ENCODE results near the gene VWF.
"Not testable (repeated sequence)": the region's sequence is repeated elsewhere in the genome, so short reads cannot be mapped to it uniquely, and the experiment has no call there.

The VWF gene

DNA sequence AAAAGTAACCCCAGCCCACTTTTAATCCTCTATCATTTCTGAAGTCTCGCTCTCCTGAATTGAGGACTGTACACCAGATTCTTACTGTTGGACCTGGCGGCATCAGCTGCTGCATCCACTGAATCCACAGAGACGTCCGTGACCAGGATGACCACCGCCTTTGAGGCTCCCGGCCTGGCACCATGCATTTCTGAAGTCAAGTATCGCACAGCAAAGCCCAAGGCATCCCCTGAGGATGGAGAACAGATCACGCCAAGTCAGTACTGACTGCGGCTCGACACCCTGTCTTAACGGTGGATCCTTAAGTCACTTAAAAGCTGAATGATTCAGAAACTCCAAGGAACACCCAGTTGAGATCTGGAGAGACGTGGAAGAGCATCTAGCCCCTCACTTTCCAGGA, 108.5 kb downstream of the VWF start:
- intact Hi-C loops (cut with DNase I); DNase-seq: not testable (repeated sequence)

DNA sequence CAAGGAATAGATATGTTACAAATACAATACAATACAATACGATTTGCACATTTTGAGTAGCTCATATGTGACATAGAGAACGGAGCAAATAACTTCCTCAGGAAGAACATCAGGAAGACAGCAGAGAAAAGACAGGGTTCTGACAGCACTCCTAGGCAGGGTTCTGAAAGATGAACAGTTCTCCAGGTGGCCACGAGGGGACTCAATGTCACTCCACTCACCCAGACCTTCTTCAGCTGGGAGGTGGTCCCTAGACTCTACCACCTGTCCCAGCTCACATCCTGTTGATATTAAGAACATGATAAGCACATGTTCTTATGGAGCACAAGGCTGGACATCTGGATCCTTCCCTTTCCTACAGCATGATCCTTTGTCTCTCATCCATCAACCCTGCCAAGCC, 109.2 kb downstream of the VWF start:
- DNase-seq; intact Hi-C loops (cut with DNase I): not testable (repeated sequence)

DNA sequence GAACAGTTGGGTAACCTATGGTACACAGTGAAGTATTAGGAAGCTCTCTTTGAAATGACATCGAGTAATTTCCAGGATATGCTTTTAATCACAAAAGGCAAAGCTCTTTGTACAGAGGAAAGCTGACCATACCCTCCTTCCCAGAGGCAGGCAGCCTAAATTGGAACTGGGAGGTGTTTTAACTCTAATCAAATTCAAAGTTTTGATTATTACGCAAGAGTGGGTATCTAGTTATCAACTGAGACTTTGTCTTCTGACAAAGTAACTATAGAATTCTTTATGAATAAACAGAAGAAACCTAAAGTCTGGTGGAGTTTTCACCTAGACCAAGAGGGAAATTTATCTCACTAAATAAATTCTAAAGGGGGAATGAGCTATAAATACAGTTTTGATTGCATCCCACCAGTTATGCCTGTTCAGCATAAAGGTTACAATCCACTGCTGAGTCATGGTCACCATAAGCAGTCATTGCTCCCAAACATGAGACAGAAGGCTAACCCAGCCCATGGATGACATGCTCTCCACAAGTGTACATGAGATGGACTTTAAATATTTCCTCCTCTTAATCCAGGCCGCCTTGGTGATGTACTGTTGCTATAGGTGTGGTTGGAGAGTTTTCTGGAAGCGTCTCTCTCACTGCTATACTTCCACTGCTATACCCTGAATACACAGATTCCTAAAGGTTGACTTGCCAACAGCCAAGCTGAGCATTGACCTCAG, 113.7 kb downstream of the VWF start:
- intact Hi-C loops (cut with DNase I); DNase-seq: not testable (repeated sequence)

DNA sequence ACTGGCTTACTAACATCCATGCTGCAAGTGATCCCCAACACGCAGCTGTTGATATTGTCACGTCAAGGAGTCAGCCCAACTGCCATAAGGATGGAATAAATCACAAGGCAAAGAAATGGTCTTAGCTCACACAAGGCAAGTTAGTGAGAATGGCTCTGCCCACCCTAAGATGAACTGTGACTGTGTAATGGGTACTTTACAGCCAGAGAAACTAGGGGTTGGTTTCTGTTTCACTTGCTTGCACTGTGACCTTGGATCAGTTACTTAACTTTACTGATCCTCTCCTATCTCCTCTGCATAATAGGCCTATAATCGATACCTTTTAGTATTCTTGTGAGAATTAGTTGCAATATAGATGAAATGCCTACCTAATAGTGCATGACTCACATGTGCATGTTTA, 127.2 kb downstream of the VWF start:
- intact Hi-C loops (cut with DNase I), result no loop called here
- no peak for DNase-seq

DNA sequence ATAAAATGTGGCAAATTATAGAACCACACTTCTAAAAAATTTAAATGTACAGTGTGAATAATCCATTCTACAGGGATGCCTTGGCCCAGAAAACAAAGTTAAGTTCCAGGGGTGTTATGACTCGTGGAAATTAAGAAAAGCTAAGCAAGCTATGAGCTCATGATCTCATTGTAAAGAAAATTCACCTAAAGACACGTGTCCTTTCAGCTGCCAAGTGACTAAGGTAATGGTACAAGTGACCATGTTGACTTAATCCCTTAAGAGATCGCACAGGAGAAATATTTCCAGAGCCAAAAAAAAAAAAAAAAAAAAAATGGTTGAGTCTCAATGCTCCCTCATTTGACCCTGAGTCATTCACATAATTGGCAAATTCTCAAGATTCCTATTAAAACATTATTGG, 128.0 kb downstream of the VWF start:
- intact Hi-C loops (cut with DNase I), result no loop called here
- DNase-seq, result no peak

DNA sequence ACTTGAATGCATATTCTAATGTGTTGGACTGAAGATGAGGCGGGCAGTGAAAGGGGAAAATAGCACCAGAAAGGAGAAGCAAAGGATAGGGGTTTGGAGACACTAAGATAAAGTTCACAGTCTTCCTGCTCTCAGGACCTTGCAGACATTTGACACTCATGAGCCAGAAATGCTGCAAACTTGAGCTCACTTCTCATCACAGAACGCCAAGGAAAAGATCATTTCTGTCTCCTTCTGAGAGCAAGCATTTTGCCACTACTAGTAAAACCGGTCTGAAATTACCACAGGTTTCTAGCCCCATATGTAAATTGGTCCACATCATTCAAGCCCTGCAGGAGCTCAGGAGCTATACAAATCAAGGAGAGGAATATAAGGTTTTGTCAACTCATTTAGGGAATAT, 134.8 kb downstream of the VWF start:
- intact Hi-C loops (cut with DNase I), result no loop called here
- DNase-seq, result no peak

DNA sequence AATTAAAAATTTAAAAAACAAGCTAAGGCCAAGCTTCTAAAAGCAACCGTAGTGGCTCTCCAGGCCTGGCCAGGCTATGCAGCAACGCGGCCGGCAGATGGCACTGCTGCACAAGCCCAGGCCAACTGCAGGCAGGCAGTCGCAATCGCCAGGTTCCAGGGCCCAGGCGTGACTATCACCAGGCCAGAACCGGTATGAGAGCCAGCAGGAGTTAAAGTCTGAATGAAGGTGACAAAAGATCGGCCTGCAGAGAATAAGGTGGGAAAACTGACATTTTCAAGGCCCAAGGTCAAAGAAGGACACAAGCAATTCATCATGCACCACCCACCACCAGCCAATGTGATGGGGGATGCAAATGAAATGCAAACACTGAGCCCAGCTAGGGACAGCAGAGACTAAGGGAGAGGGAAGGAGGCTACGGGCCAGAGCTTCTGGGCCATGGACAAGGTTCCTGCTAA, 135.8 kb downstream of the VWF start:
- DNase-seq, result peak; percentile 65 to 97 (median 82)
- intact Hi-C loops (cut with DNase I), result loop anchor here (1.0 kb wide), 2 partner anchors 52 to 297 kb away; no protein-coding TSS in a partner anchor

DNA sequence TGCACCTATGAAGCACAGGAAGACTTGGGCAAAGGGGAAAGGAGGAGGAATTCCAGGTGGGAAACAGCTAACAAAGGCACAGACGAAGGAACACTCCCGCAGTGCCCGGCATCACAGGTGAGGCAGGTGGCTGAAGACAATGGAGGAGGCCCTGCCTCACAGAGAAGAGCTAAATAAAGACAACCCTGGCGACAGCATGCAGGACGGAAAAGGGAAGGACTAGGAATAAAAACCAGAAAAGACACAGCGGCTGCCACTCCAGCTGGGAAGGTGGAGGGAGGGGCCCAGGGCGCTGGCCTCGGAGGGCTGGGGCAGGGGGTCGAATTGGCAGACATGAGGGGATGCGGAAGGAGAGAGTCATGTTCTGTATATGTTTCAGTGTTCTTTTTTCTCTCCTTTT, 136.4 kb downstream of the VWF start:
- DNase-seq, result no peak
- intact Hi-C loops (cut with DNase I), result loop anchor here (1.0 kb wide), 2 partner anchors 52 to 297 kb away; no protein-coding TSS in a partner anchor

DNA sequence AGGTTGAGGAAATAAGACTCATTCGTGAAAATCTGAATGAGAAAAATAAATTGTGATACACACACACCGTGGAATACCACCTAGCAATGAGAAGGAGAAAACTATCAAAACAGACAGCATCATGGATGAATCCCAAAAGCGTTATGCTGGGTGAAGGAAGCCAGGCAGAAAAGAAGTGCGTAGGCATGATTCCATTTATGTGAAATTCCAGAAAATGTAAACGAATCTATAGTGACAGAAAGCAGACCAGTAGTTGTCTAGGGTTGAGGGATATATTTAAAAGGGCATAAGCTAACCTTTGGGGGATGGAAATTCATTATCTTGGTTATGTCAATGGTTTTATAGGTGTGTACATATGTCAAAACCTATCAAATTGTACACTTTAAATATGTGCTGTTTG, 136.9 kb downstream of the VWF start:
- no peak for DNase-seq
- intact Hi-C loops (cut with DNase I), result no loop called here

DNA sequence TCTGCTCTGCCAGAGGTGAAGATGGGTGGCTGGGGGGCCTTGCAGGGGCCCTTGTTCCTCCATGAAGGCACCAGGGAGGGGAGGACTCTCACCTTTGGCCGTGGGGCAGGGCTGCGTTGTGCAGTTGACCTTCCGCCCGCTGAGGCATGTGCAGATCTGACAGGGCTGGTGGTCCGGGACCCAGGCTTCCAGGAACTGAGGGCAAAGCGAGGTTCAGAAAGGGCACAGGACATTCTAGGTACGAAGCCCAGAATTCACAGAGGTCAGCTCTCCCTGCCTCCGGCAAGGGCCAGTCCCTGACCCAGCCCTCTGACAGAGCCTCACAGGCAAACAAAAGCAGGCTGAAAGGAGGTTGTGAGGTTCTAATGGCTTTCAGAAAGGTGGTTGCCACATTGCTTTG, 139.0 kb downstream of the VWF start:
- DNase-seq, result peak in 1 of 10 donors; percentile 84
- intact Hi-C loops (cut with DNase I), result no loop called here

DNA sequence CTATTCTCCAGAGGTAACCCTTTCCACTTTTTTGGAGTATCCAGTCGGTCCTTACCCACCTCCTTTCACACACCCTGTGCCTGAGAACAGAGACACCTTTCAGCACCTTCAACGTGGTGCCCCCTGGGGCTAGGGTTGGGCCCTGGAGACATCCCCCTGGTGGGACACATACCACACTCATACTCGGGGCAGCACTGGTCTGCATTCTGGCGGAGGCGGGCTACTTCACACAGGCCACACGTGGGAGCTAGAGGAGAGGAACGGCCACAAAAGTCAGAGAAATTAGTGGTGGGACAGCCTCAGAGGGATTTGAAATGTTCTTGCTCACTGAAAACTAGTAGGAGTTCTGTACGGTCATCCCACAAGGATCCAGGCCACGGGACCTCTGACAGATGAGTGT, 139.6 kb downstream of the VWF start:
- intact Hi-C loops (cut with DNase I), result no loop called here
- DNase-seq, result no peak

DNA sequence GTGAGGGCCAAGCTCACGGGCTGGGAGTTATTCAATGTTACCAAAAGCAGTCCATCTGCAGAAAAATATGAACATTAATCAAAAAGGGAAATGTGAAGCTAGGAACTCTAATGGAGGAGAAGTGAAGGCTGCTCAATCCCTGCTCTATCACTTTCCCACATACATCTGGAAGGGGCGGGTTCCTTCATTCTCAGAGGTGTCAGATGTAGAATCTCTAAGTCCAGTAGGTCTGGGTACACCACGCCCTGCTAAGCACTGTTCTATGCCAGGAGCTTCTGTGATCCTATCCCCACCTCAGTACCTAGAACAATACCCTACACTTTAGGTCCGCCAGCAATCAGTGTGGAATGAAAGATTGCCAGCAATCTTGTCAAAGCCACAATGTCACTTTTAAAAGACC, 142.4 kb downstream of the VWF start:
- DNase-seq, result no peak
- intact Hi-C loops (cut with DNase I), result no loop called here

DNA sequence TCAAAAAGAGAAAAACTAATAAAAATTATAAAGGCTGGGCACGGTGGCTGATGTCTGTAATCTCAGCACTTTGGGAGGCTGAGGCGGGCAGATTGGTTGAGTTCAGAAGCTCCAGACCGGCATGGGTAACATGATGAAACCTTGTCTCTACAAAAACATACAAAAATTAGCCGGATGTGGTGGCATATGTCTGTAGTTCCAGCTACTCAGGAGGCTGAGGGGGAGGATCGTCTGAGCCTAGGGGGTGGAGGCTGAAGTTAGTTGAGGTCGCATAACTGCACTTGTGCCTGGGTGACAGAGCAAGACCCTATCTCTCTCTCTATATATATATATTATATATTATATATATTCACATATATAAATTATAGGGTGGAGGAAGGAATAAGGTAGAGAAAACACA, 146.9 kb downstream of the VWF start:
- intact Hi-C loops (cut with DNase I), result no loop called here
- no peak for DNase-seq

DNA sequence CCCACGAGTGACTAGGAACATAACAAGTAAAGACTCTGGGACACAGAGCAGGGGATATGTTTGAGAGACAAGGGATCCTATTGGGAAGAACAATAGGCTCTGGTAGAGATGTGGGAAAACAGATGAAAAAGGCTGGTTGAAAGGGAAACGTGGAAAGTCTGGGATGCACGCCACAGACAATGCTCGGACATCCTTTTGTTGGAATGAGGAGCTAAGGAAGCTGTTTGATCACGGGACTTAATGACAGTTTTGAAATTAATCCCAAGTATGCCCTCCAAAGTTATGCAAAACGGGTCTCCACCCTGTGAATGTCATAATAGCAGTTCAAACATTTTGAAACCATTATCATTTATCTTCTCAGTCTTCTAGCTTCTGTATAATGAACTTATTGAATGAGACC, 147.8 kb downstream of the VWF start:
- no peak for DNase-seq
- intact Hi-C loops (cut with DNase I), result no loop called here

DNA sequence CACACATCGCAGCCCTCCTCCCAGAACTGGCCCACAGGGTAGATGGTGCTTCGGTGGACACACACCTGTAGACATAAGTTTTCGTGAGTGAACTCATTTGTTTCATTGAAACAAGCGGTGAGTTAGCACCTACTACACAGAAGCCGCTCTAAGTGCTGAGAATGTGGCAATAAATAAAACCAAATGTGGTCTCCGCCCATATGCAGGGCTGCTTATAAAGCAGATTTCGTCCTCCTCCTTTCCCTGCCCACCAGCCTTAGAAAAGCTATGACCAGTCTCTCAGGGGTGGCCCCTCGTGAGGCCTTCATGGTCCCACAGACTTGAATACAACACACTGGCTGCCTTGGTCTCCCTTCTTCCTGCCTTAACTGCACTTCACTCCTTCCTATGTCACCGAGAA, 148.3 kb downstream of the VWF start:
- no peak for DNase-seq
- intact Hi-C loops (cut with DNase I), result no loop called here

DNA sequence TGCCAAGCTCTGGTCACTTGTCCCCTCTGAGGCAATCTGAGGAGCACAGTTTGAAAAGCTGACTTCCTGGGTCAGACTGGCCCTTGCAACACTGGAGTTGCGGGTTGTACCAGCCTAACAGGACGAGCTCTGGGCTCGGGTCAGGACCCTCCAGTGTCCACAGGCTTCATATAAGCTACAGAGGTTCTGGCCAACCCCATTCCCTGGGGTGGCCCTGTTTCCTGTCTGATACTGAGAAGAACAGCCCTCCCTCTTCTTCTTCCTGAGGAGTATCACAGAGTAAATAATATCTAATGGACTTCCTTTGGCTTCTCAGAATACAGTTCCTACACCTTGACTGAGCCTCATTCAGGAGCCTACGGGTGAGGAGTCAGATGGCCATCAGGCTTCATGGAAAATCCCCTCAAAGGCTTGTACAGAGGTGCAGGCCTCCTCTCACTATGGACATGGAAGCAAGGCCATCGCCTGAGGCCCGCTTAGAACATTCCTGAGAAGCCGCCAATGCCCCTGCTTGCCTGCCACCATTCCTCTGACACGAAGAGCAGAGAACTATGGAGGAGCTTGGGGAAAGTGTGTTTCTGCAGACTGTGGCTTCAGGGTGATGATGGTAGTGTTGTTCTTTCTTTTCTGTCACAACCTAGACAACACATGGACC, 150.9 kb downstream of the VWF start:
- intact Hi-C loops (cut with DNase I), result no loop called here
- DNase-seq, result no peak

DNA sequence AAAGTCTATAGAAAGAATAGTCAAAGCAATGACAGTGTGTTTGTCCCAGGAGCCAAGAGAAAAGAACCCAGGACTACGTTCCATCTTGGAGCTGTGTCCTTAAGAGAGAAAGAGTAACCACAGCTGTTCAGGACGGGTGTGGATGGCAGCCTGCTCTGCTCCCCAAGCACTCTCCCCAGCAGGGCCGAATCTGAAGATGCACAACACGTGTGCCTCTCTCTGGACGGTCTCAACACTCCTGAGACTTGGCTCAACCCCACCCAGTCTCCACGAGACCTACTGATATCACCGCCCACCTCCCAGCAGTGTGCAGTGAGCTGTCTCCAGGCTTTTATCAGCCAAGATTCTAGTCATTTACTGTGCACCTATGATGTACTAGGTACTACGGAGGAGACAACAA, 152.1 kb downstream of the VWF start:
- intact Hi-C loops (cut with DNase I), result no loop called here
- no peak for DNase-seq

DNA sequence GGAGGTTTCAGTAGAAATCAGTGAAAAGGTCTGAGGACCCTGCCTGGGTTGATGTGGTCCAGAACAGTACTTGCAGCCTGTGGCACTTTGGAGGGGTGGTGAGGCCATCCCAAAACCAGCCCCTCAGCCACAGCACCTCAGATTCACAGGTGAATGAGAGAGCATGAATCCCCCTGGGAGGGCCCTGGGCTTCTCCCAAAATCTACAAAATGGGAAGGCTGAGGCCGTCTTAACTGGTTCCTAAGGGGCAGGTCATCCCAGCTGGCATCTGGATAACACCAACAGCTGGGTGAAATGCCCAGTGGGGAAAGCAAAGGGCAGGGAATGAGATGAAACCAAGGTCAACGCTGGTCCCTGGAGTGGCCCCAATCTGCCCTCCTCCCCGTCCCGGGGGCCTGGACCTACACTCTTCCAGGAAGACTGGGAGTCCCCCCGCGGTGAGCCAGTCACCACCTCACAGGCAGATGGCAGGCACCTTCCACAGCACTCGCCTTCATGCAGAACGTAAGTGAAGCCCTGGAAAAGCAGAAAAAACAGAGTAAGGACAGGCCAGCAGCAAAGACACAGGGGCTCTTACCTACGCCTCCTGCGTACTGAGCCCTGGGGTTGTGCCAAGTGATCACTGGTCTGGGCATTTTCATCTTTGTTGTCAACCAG, 153.1 kb downstream of the VWF start:
- DNase-seq, result no peak
- intact Hi-C loops (cut with DNase I), result no loop called here

DNA sequence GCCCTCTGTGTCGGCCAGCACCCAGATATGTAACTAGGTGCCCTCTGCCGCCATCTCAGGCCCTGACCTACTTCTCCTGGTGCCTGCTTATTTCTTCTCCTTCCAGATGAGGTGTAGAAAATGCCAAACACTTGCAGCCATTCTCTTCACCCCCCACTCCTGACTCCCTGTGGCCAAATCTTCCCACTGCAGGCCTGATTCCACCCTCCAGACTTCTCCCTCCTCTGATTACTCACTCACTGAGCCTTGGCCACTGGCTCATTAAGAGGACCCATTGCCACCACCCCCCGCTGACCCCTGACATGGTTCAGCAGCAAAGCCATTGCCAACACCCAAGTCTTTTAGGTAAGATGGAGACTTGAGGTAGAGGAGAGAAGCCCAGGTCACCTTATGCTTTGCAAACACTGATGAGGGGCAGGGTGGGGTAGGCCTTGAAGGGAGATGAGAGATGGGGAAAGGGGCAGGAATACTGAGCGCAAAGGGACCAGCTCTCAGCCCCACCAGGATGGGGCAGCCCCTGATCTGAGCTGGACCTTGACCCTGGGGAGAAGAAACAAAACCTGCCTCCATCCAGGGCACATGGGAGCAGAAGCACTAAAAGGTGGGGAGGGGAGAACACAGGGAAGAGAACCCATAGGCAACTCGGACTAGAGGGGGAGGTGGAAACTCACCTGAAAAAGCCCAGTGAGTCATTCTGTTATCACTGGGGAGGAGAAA, 154.3 kb downstream of the VWF start:
- DNase-seq, result no peak
- intact Hi-C loops (cut with DNase I), result no loop called here

DNA sequence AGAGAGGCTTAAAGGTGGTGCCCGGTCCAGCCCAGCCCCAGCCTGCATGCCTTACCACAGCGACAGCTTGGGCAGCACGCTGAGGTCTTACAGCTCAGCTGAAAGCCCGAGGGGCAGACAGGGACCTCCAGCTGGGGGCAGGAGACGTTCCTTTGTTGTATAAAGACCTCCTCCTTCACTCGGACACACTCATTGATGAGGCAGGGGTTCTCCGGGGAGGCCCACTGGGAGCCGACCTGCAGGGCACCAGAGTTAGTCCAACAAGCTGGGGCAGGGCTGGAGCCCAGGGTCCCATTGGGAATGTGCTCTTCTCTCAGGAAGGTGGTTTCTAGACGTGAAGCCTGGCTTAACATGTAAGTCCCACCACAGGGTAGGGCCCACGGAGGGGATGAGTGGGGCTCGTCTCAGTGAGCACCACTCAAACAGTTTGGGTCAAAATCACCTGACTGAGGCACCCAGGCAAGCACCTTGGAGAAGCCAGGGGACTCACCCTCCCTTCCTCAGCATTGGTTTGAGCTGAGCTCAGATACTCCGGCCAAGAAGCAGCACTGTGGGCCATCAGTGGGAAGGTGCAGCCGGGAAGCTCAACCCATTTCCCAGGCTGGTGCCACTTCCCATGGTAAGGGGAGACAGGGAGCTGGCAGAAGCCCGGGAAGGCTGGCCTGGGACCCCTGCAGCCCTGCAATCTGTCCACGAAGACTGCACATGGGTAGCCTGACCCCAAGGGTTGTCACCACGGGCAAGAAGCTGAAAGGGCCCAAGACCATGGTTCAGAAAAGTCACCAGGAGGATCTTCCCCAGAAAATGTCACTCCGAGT, 155.1 kb downstream of the VWF start:
- intact Hi-C loops (cut with DNase I), result no loop called here

More for the DNA sequence above, 155.1 kb downstream of the VWF start:
- peak in 1 of 10 donors; percentile 76 for DNase-seq
